HL-60 (cell line): ENCODE measurements around the gene ARL10.

ENCODE experiments used
- CTCF ChIP-seq: IDR thresholded peaks from one replicate; pipeline ENCODE4 v1.5.1; 2011; ENCODE audit warnings: low read length, control low read depth, inconsistent platforms; ENCODE audit not compliant: insufficient read depth
- POLR2AphosphoS5 ChIP-seq: IDR thresholded peaks from 2 replicates; pipeline ENCODE4 v1.6.1; 2012; ENCODE audit warnings: low read depth
- REST ChIP-seq: IDR thresholded peaks from 2 replicates; pipeline ENCODE4 v1.6.1; 2012; ENCODE audit warnings: low read depth; ENCODE audit not compliant: insufficient replicate concordance

GRCh38 chr5:176424181-176424580 lies 58.9 kb downstream of the ARL10 start:
- TF ChIP-seq POLR2AphosphoS5 (no peak), CTCF (no peak), REST (no peak)
